ENCODE measurements around the gene ADCY5.

ADCY5 gene

DNA sequence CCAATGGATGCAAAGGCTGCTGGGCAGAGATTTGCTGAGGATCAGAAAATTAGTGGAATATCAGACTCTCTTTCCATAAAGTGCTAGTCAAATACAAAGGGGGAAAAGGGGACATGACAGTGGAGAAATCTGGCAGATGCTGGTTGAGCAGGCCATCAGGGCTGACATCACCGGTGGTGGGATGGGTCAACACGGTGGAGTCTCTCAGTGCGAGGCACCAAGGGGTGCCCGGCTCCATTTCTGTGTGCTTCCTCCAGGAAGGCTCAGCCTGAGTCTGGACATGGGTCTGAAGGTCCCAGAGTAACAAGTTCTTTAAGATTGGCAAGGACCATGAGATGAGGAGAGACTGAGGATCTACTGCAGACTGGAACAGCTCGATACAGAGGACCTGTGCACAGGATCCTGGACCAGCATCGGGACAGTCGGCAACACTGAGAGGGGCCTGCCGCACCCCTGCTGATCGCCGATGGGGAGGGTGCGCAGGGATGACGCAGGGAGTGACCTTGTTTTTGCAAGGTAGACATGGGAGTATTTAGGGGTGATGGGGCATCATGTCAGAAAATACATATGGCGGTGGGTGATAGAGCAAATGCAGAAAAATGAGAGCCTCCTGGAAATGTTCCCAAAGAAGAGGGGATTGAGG, 154.5 kb downstream of the ADCY5 start:
- Histone ChIP-seq H3K18ac (ENCODE audit: low read length) (no peak overlapping the region), H3K14ac (ENCODE audit: low read length) (no peak overlapping the region), H3K9ac (ENCODE audit: low read depth, low read length, poor library complexity) (no peak overlapping the region), H3K23ac (ENCODE audit: low read depth, low read length, poor library complexity) (no peak overlapping the region), H3K4me3 (ENCODE audit: low read length in 2 of 2) (no peak overlapping the region), H3K4me1 (ENCODE audit: control insufficient read depth in 2 of 2, insufficient read depth in 1 of 2, low read depth in 1 of 2, low read length in 2 of 2) (no peaks in the 10 kb centered on the region), H2BK120ac (ENCODE audit: low read depth, low read length) (no peak overlapping the region), H3K4ac (ENCODE audit: low read length) (no peak overlapping the region), H2BK5ac (ENCODE audit: low read length) (no peak overlapping the region), H3K9me3 (replicated peaks in 1 of 2; ENCODE audit: control insufficient read depth in 2 of 2, insufficient read depth in 1 of 2, low read depth in 1 of 2, low read length in 2 of 2) (no peaks in the 10 kb centered on the region), H2AK5ac (ENCODE audit: low read depth, low read length) (no peak overlapping the region), H3K4me2 (ENCODE audit: insufficient read depth, low read length, poor library complexity, severe bottlenecking) (no peak overlapping the region), H2BK15ac (ENCODE audit: low read length) (no peak overlapping the region), H3K27me3 (ENCODE audit: control insufficient read depth in 3 of 3, insufficient read depth in 3 of 3, low read depth in 1 of 3, low read length in 3 of 3) (peaks cover 0 to 24% (median 0%) of the 10 kb centered on the region in 3 experiments), H3K27ac (replicated peaks; ENCODE audit: low read length) (no peak overlapping the region), H2BK12ac (ENCODE audit: low read length) (no peak overlapping the region), H4K8ac (ENCODE audit: low read depth, low read length) (no peak overlapping the region), H4K91ac (ENCODE audit: low read depth, low read length, poor library complexity) (no peak overlapping the region), H2AFZ (ENCODE audit: low read length) (no peak overlapping the region), H3K79me1 (ENCODE audit: low read depth, low read length) (peaks cover 2% of the 10 kb centered on the region), H3K36me3 (replicated peaks in 1 of 2; ENCODE audit: control insufficient read depth in 2 of 2, insufficient read depth in 2 of 2, low read length in 2 of 2) (no peaks in the 10 kb centered on the region)
- no peak for DNase-seq (ENCODE audit: low spot score)
- no CpG with 5 or more reads among the region's 13 CpGs for WGBS, 2 donors (ENCODE audit: extremely low coverage in 2 of 2, insufficient read length in 2 of 2, insufficient replicate concordance in 1 of 2)

DNA sequence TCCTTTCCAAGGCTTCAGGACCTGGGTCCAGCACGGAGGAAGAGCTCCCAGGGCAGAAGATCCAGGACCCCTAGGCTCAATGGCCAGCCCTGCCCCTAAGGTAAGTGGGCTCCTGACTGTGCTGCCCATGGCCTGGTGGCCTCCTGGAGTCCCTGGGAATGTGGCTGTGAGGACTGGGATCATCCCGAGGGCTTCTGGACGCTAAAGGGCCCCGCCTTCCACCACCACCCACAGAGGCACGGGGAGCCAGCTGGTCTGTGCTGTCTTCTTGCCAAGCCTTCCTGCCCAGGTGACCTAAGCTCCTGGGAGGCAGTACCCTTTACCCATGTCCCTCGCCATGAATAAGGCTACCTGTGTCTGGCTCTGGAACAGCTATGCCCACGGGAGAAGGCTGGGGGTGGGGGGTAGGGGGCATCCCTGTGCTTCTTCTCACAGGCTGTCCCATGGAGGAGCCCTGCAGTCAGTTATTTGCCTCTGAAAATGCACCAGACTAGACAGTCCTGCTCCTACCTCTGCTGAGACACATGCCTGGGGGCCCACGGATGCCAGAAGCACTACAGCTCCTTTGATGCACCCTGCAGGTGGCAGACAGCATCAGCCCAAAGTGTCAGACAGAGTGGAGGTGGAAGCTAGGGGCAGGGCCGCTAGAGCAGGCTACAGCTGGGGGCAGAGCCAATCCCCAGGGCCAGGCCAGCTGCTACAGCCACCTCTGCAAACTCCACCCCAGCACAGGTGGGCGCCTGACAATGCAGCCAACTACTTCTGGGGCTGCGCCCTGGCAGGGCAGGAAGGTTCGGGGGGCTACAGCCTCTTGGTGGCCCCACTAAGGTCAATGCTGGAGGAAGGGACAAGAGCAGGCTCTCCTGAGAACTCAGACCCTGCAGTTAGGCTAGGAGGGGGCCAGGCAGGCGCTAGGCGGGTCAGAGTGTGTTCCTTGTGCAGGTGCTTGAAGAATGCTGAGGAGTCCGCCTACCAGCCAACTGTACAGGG, 156.3 kb downstream of the ADCY5 start:
- no peak overlapping the region for H2BK15ac ChIP-seq (ENCODE audit: low read length)
- H4K8ac ChIP-seq (ENCODE audit: low read depth, low read length), result no peak overlapping the region
- H3K4ac ChIP-seq (ENCODE audit: low read length), result no peak overlapping the region
- H3K79me1 ChIP-seq (ENCODE audit: low read depth, low read length), result peaks cover 2% of the 10 kb centered on the region
- peak overlapping the region; percentile 91 for H3K14ac ChIP-seq (ENCODE audit: low read length)
- no peak overlapping the region for H3K27ac ChIP-seq (replicated peaks; ENCODE audit: low read length)
- H2AFZ ChIP-seq (ENCODE audit: low read length), result no peak overlapping the region
- no peak overlapping the region for H2BK5ac ChIP-seq (ENCODE audit: low read length)
- no peaks in the 10 kb centered on the region for H3K9me3 ChIP-seq (replicated peaks in 1 of 2; ENCODE audit: control insufficient read depth in 2 of 2, insufficient read depth in 1 of 2, low read depth in 1 of 2, low read length in 2 of 2)
- H3K4me1 ChIP-seq (ENCODE audit: control insufficient read depth in 2 of 2, insufficient read depth in 1 of 2, low read depth in 1 of 2, low read length in 2 of 2), result no peaks in the 10 kb centered on the region
- peak overlapping the region; percentile 51 for H3K18ac ChIP-seq (ENCODE audit: low read length)
- no peak overlapping the region for H2BK120ac ChIP-seq (ENCODE audit: low read depth, low read length)
- no peak overlapping the region for H3K4me2 ChIP-seq (ENCODE audit: insufficient read depth, low read length, poor library complexity, severe bottlenecking)
- peaks cover 0 to 19% (median 0%) of the 10 kb centered on the region in 3 experiments for H3K27me3 ChIP-seq (ENCODE audit: control insufficient read depth in 3 of 3, insufficient read depth in 3 of 3, low read depth in 1 of 3, low read length in 3 of 3)
- no peak overlapping the region for H3K9ac ChIP-seq (ENCODE audit: low read depth, low read length, poor library complexity)
- WGBS, 2 donors (ENCODE audit: extremely low coverage in 2 of 2, insufficient read length in 2 of 2, insufficient replicate concordance in 1 of 2), result no CpG with 5 or more reads among the region's 15 CpGs
- no peak overlapping the region for H2AK5ac ChIP-seq (ENCODE audit: low read depth, low read length)
- H2BK12ac ChIP-seq (ENCODE audit: low read length), result no peak overlapping the region
- H3K23ac ChIP-seq (ENCODE audit: low read depth, low read length, poor library complexity), result peak overlapping the region; percentile 45
- H3K4me3 ChIP-seq (ENCODE audit: low read length in 2 of 2), result no peak overlapping the region
- no peaks in the 10 kb centered on the region for H3K36me3 ChIP-seq (replicated peaks in 1 of 2; ENCODE audit: control insufficient read depth in 2 of 2, insufficient read depth in 2 of 2, low read length in 2 of 2)
- H4K91ac ChIP-seq (ENCODE audit: low read depth, low read length, poor library complexity), result no peak overlapping the region
- DNase-seq (ENCODE audit: low spot score), result no peak

DNA sequence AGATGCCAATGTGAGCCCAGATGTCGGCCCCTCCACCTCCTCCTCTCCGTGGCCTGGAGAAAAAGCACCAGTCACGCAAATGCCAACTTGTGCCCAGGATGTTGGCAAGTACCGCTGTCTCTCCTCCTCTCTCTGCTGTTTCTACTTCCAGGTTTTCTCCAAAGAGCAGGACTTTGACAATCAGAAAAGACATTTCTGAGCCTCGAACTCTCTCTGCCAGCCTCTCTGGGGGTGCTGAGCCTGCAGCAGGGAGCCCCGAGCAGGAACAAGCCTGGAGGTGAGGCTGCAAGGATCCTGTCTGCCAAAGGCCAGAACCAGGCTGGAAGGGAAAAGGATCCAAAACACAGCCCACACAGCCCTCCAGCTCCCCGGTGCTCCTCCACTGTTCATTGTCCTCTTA, 157.5 kb downstream of the ADCY5 start:
- Histone ChIP-seq H2BK12ac (ENCODE audit: low read length) (no peak overlapping the region), H3K4me1 (ENCODE audit: control insufficient read depth in 2 of 2, insufficient read depth in 1 of 2, low read depth in 1 of 2, low read length in 2 of 2) (no peaks in the 10 kb centered on the region), H4K91ac (ENCODE audit: low read depth, low read length, poor library complexity) (no peak overlapping the region), H2BK120ac (ENCODE audit: low read depth, low read length) (no peak overlapping the region), H3K27ac (replicated peaks; ENCODE audit: low read length) (no peak overlapping the region), H3K9ac (ENCODE audit: low read depth, low read length, poor library complexity) (no peak overlapping the region), H3K23ac (ENCODE audit: low read depth, low read length, poor library complexity) (no peak overlapping the region), H3K4ac (ENCODE audit: low read length) (no peak overlapping the region), H3K14ac (ENCODE audit: low read length) (no peak overlapping the region), H3K4me3 (ENCODE audit: low read length in 2 of 2) (no peak overlapping the region), H3K36me3 (replicated peaks in 1 of 2; ENCODE audit: control insufficient read depth in 2 of 2, insufficient read depth in 2 of 2, low read length in 2 of 2) (no peaks in the 10 kb centered on the region), H3K79me1 (ENCODE audit: low read depth, low read length) (peaks cover 2% of the 10 kb centered on the region), H2AFZ (ENCODE audit: low read length) (no peak overlapping the region), H2BK5ac (ENCODE audit: low read length) (no peak overlapping the region), H3K27me3 (ENCODE audit: control insufficient read depth in 3 of 3, insufficient read depth in 3 of 3, low read depth in 1 of 3, low read length in 3 of 3) (peaks cover 0 to 18% (median 2%) of the 10 kb centered on the region in 3 experiments), H2AK5ac (ENCODE audit: low read depth, low read length) (no peak overlapping the region), H2BK15ac (ENCODE audit: low read length) (no peak overlapping the region), H4K8ac (ENCODE audit: low read depth, low read length) (no peak overlapping the region), H3K4me2 (ENCODE audit: insufficient read depth, low read length, poor library complexity, severe bottlenecking) (no peak overlapping the region), H3K9me3 (replicated peaks in 1 of 2; ENCODE audit: control insufficient read depth in 2 of 2, insufficient read depth in 1 of 2, low read depth in 1 of 2, low read length in 2 of 2) (no peaks in the 10 kb centered on the region), H3K18ac (ENCODE audit: low read length) (no peak overlapping the region)
- WGBS, 2 donors (ENCODE audit: extremely low coverage in 2 of 2, insufficient read length in 2 of 2, insufficient replicate concordance in 1 of 2), result no CpG with 5 or more reads among the region's 7 CpGs
- DNase-seq (ENCODE audit: low spot score), result no peak

DNA sequence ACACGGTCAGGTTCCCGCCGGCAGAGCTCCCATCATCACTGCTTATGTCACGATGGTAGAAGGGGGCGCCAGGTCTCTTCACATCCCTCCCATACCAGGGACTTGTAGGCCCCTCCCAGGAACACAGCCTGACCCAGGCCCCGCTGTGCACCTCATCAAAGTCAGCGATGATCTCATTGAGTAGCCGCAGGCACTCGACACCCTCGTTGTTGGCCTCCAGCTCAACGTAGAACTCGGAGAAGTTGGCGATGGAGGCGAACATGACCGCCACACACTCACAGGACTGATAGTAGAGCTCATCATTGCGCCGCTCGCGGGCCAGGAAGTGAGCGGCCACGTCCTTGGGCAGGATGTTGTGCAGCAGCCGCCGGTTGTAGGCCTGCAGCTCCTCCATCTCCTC, 157.9 kb downstream of the ADCY5 start:
- Histone ChIP-seq H3K9me3 (replicated peaks in 1 of 2; ENCODE audit: control insufficient read depth in 2 of 2, insufficient read depth in 1 of 2, low read depth in 1 of 2, low read length in 2 of 2) (no peaks in the 10 kb centered on the region), H3K36me3 (replicated peaks in 1 of 2; ENCODE audit: control insufficient read depth in 2 of 2, insufficient read depth in 2 of 2, low read length in 2 of 2) (no peaks in the 10 kb centered on the region), H2BK5ac (ENCODE audit: low read length) (no peak overlapping the region), H4K8ac (ENCODE audit: low read depth, low read length) (no peak overlapping the region), H2BK120ac (ENCODE audit: low read depth, low read length) (no peak overlapping the region), H2BK15ac (ENCODE audit: low read length) (no peak overlapping the region), H3K9ac (ENCODE audit: low read depth, low read length, poor library complexity) (no peak overlapping the region), H2AK5ac (ENCODE audit: low read depth, low read length) (no peak overlapping the region), H3K4me3 (ENCODE audit: low read length in 2 of 2) (no peak overlapping the region), H3K18ac (ENCODE audit: low read length) (no peak overlapping the region), H3K4ac (ENCODE audit: low read length) (no peak overlapping the region), H3K4me1 (ENCODE audit: control insufficient read depth in 2 of 2, insufficient read depth in 1 of 2, low read depth in 1 of 2, low read length in 2 of 2) (no peaks in the 10 kb centered on the region), H4K91ac (ENCODE audit: low read depth, low read length, poor library complexity) (no peak overlapping the region), H3K79me1 (ENCODE audit: low read depth, low read length) (peaks cover 2% of the 10 kb centered on the region), H2BK12ac (ENCODE audit: low read length) (no peak overlapping the region), H3K27me3 (ENCODE audit: control insufficient read depth in 3 of 3, insufficient read depth in 3 of 3, low read depth in 1 of 3, low read length in 3 of 3) (peaks cover 0 to 16% (median 2%) of the 10 kb centered on the region in 3 experiments), H2AFZ (ENCODE audit: low read length) (no peak overlapping the region), H3K4me2 (ENCODE audit: insufficient read depth, low read length, poor library complexity, severe bottlenecking) (no peak overlapping the region), H3K14ac (ENCODE audit: low read length) (no peak overlapping the region), H3K23ac (ENCODE audit: low read depth, low read length, poor library complexity) (peak overlapping the region; percentile 46), H3K27ac (replicated peaks; ENCODE audit: low read length) (no peak overlapping the region)
- no CpG with 5 or more reads among the region's 23 CpGs for whole genome bisulfite sequencing, 2 donors (ENCODE audit: extremely low coverage in 2 of 2, insufficient read length in 2 of 2, insufficient replicate concordance in 1 of 2)
- DNase-seq (ENCODE audit: low spot score), result no peak

Measured in neuronal stem cell (in vitro differentiated cells).